Measurements from ENCODE around the gene SLC25A26. TPM values are rescaled to one million over a fixed set of nuclear protein-coding genes. Genes with fewer than 3 reads are reported as not detected.

SLC25A26 gene
- polyA plus RNA-seq, 2 donors, result 4.6 to 13.5 TPM

DNA sequence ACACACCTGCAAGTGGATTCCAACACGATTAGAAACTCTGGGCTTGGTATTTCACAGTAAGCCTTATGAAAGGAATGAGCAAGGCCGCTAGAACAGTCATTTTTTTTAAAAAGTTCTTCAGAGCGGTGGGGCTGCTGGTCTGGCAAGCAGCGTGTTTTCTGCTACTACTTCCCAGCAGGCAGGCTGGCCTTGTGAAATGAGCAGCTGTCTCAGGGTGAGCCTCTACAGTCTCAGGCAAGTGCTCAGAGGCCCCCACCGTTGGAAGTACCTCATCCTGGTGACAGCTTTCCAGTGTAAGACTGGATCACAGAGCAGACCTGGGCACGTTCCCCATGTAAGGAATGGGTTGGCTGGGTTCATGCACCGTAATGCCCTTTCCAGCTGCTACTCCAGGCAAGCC is 160.8 kb downstream of the SLC25A26 start:
- no peak overlapping the region for H3K4me3 ChIP-seq (ENCODE audit: low read depth in 1 of 2, low read length in 2 of 2)
- no peaks in the 10 kb centered on the region for H3K4me1 ChIP-seq (ENCODE audit: control insufficient read depth in 2 of 2, insufficient read depth in 2 of 2, low read length in 1 of 2)
- H3K36me3 ChIP-seq (ENCODE audit: control insufficient read depth in 2 of 2, insufficient read depth in 2 of 2, low read length in 1 of 2), result peaks cover 42 to 62% of the 10 kb centered on the region in 2 donors
- no peak overlapping the region for H3K27ac ChIP-seq (ENCODE audit: low read depth in 2 of 2, low read length in 1 of 2)
- peaks cover 0 to 5% of the 10 kb centered on the region in 2 donors for H3K9me3 ChIP-seq (ENCODE audit: control insufficient read depth in 2 of 2, insufficient read depth in 1 of 2, low read depth in 1 of 2, low read length in 1 of 2)
- H3K27me3 ChIP-seq (ENCODE audit: control insufficient read depth in 1 of 2, insufficient read depth in 2 of 2, low read length in 2 of 2), result no peaks in the 10 kb centered on the region
- 75 to 83% methylated on average over 7 of the region's 7 CpGs for WGBS, 2 donors

DNA sequence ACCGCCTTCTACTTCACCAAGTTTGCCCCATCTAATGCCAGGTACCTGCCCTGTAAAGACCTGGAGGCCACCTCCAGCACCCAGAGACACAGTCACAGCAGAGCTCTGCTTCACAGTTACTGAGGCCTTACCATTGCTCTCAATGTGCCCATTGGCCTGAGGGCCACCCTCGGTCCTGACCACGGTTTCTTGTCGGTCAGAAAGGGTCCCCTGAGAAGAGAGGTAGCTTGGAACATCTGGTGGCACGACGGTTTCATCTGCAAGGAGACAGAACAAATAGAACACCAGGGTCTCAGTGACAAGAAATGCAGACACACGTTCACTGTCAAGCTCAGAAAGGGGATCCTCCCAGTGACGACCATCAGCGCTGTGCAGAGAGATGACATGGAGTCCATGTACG is 161.3 kb downstream of the SLC25A26 start:
- Histone ChIP-seq H3K4me3 (ENCODE audit: low read depth in 1 of 2, low read length in 2 of 2) (no peak overlapping the region), H3K36me3 (ENCODE audit: control insufficient read depth in 2 of 2, insufficient read depth in 2 of 2, low read length in 1 of 2) (peaks cover 42 to 60% of the 10 kb centered on the region in 2 donors), H3K27ac (ENCODE audit: low read depth in 2 of 2, low read length in 1 of 2) (no peak overlapping the region), H3K9me3 (ENCODE audit: control insufficient read depth in 2 of 2, insufficient read depth in 1 of 2, low read depth in 1 of 2, low read length in 1 of 2) (peaks cover 0 to 5% of the 10 kb centered on the region in 2 donors), H3K27me3 (ENCODE audit: control insufficient read depth in 1 of 2, insufficient read depth in 2 of 2, low read length in 2 of 2) (no peaks in the 10 kb centered on the region), H3K4me1 (ENCODE audit: control insufficient read depth in 2 of 2, insufficient read depth in 2 of 2, low read length in 1 of 2) (no peaks in the 10 kb centered on the region)
- WGBS, 2 donors, result 94 to 96% methylated on average over 10 of the region's 10 CpGs

DNA sequence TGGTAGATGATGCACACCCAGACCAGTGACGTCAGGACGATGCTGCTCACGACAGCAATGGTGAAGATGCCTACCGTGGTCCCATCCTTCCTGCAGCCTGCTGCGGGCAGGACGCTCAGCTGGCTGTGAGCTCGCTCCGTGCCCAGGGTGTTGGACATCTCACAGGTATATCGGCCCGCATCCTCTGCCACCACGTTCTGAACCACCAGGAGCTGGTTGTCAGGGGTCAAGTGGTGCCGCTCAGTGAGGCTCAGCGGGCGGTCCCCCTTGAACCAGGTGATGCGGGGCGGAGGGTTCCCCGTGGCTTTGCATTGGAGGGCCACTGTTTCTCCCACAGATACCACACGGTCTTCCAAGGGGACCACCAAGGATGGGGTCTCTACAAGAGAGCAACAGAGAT is 162.2 kb downstream of the SLC25A26 start:
- Histone ChIP-seq H3K27me3 (ENCODE audit: control insufficient read depth in 1 of 2, insufficient read depth in 2 of 2, low read length in 2 of 2) (no peaks in the 10 kb centered on the region), H3K27ac (ENCODE audit: low read depth in 2 of 2, low read length in 1 of 2) (no peak overlapping the region), H3K9me3 (ENCODE audit: control insufficient read depth in 2 of 2, insufficient read depth in 1 of 2, low read depth in 1 of 2, low read length in 1 of 2) (peaks cover 0 to 5% of the 10 kb centered on the region in 2 donors), H3K4me3 (ENCODE audit: low read depth in 1 of 2, low read length in 2 of 2) (no peak overlapping the region), H3K4me1 (ENCODE audit: control insufficient read depth in 2 of 2, insufficient read depth in 2 of 2, low read length in 1 of 2) (no peaks in the 10 kb centered on the region), H3K36me3 (ENCODE audit: control insufficient read depth in 2 of 2, insufficient read depth in 2 of 2, low read length in 1 of 2) (peaks cover 35 to 58% of the 10 kb centered on the region in 2 donors)
- 94 to 97% methylated on average over 18 of the region's 18 CpGs for WGBS, 2 donors

DNA sequence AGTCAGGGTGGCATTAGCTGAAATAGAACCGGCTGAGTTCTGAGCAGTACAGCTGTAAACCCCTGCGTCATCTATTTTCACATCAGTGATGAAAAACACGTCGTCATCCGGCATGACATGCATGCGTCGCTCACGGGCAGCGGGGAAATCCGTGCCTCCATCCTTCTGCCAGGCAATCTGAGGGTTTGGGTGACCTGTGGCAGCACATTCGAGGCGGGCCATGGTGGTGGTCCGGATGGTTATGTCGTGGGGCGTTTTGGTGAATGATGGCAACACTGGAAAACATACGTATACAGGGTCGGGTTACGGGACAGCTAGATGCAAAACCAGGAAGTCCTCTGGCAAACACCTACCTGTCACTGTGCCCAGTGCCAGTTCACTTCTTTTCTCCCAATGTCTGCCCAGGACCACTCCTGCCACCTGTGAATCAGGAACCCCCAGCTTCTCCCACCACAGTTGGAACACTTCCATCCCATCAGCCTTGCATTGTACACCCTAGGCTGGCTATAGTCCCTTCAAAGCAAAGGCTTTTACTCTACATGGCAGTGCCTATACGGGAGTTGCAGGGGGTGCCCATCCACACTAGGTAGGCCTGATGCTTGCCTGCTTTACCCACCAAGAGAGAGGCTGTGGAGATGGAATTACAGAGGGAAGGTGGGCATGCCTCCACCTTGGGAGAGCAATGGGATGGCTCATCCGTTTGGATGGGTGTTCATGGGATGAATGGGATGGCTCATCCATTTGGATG is 163.4 kb downstream of the SLC25A26 start:
- WGBS, 2 donors, result 92 to 97% methylated on average over 20 of the region's 20 CpGs
- peaks cover 0 to 5% of the 10 kb centered on the region in 2 donors for H3K9me3 ChIP-seq (ENCODE audit: control insufficient read depth in 2 of 2, insufficient read depth in 1 of 2, low read depth in 1 of 2, low read length in 1 of 2)

DNA sequence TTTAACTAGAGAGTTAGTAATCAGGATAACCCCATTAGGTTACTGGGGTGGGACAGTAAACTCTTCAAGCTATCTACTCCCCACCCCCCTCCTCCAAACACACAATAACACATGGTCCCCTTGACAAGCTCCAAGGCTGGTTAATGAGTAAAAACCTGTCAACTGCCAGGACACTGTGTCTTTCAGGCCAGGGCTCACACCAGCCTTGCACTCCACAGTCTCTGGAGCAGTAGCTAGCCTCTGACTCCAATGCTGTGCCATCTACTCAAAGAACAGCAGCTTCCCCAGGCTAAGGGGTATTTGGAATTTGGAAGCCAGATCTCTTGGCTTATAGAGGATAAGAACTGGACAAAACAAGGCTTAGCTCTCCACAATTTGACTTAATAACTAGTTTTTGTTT is 164.3 kb downstream of the SLC25A26 start:
- Histone ChIP-seq H3K27ac (ENCODE audit: low read depth in 2 of 2, low read length in 1 of 2) (no peak overlapping the region), H3K9me3 (ENCODE audit: control insufficient read depth in 2 of 2, insufficient read depth in 1 of 2, low read depth in 1 of 2, low read length in 1 of 2) (peaks cover 0 to 5% of the 10 kb centered on the region in 2 donors), H3K4me3 (ENCODE audit: low read depth in 1 of 2, low read length in 2 of 2) (no peak overlapping the region), H3K36me3 (ENCODE audit: control insufficient read depth in 2 of 2, insufficient read depth in 2 of 2, low read length in 1 of 2) (peaks cover 29 to 52% of the 10 kb centered on the region in 2 donors), H3K4me1 (ENCODE audit: control insufficient read depth in 2 of 2, insufficient read depth in 2 of 2, low read length in 1 of 2) (no peaks in the 10 kb centered on the region), H3K27me3 (ENCODE audit: control insufficient read depth in 1 of 2, insufficient read depth in 2 of 2, low read length in 2 of 2) (no peaks in the 10 kb centered on the region)

More for the DNA sequence above, 163.4 kb downstream of the SLC25A26 start:
- Histone ChIP-seq H3K36me3 (ENCODE audit: control insufficient read depth in 2 of 2, insufficient read depth in 2 of 2, low read length in 1 of 2) (peaks cover 35 to 56% of the 10 kb centered on the region in 2 donors), H3K27me3 (ENCODE audit: control insufficient read depth in 1 of 2, insufficient read depth in 2 of 2, low read length in 2 of 2) (no peaks in the 10 kb centered on the region), H3K27ac (ENCODE audit: low read depth in 2 of 2, low read length in 1 of 2) (no peak overlapping the region), H3K4me3 (ENCODE audit: low read depth in 1 of 2, low read length in 2 of 2) (no peak overlapping the region), H3K4me1 (ENCODE audit: control insufficient read depth in 2 of 2, insufficient read depth in 2 of 2, low read length in 1 of 2) (no peaks in the 10 kb centered on the region)

DNA sequence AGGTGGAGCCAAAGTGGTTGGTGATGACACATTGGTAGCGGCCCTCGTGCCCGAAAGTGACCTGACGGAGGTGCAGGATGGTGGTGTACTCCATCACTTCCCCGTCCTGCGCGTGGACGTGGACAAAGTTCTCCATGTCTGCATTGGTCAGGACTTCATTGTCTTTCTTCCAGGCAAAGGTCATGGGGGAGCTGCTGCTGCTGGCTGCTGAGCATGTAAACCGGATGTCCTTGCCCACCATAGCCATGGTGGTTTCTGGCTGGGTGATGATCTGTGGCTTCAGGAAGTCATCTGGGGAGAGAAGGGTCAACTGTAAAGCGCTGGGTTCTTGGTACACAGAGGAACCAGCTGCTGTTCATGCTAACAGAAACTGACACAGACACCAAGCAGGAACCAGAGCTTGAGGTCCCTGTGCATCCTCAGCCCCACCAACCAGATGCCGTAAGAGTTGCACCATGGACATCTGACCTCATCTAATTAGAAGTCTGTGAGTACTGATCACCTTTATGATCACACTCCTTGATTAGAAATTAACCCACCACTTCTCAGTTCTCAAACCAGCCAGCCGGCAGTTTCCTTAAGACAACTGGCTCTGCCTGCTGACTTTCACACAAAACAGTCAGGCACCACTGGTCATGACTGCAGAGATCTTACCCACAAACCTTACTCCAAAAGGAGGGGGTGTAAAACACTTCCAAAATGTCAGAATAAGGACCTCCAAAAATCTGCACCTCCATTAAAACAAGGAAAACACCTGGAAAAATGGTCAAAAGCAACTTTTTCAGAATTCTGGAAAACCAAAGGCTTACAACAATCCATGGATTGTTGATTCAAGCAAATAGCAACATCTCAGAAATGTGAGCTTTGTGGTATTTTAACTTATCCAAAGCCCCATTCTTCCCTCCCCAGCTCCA is 165.5 kb downstream of the SLC25A26 start:
- Histone ChIP-seq H3K4me1 (ENCODE audit: control insufficient read depth in 2 of 2, insufficient read depth in 2 of 2, low read length in 1 of 2) (no peaks in the 10 kb centered on the region), H3K36me3 (ENCODE audit: control insufficient read depth in 2 of 2, insufficient read depth in 2 of 2, low read length in 1 of 2) (peaks cover 19 to 43% of the 10 kb centered on the region in 2 donors), H3K27me3 (ENCODE audit: control insufficient read depth in 1 of 2, insufficient read depth in 2 of 2, low read length in 2 of 2) (no peaks in the 10 kb centered on the region), H3K4me3 (ENCODE audit: low read depth in 1 of 2, low read length in 2 of 2) (no peak overlapping the region), H3K9me3 (ENCODE audit: control insufficient read depth in 2 of 2, insufficient read depth in 1 of 2, low read depth in 1 of 2, low read length in 1 of 2) (peaks cover 0 to 5% of the 10 kb centered on the region in 2 donors), H3K27ac (ENCODE audit: low read depth in 2 of 2, low read length in 1 of 2) (no peak overlapping the region)
- 94 to 96% methylated on average over 12 of the region's 12 CpGs for whole genome bisulfite sequencing, 2 donors

DNA sequence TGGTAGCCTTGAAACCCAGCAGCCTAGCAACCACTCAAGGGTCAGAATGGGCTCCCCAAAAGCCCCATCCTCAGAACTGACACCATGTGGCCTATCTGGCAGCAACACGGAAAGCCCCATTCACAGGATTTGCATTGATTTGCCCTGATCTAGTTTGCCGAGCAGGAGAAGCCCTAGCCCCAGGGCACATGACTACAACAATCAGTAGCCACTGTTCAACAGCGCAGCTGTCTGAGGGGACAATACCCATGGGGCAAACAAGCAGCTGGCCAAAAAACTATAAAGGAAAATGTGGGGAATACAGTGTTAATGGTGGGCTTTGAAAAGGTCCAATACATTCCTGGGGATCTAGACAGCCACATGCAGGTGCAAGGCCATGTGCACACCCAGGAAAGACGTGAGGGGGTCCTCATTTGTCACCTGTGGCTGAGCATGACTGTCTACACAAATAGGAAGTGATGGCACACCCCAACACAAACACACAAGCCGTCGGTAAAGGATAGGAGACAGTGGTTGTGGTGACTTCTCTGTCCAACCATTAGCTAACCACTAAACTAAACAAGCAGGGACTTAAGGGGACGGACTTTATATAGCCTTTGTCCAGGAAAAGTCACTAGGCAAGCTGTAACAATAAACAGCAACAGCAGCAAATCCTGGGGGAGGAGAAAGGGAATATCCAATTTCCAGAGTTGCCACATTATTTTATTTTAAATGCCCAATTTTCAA is 166.3 kb downstream of the SLC25A26 start:
- Histone ChIP-seq H3K27me3 (ENCODE audit: control insufficient read depth in 1 of 2, insufficient read depth in 2 of 2, low read length in 2 of 2) (no peaks in the 10 kb centered on the region), H3K36me3 (ENCODE audit: control insufficient read depth in 2 of 2, insufficient read depth in 2 of 2, low read length in 1 of 2) (peaks cover 14 to 36% of the 10 kb centered on the region in 2 donors), H3K4me1 (ENCODE audit: control insufficient read depth in 2 of 2, insufficient read depth in 2 of 2, low read length in 1 of 2) (no peaks in the 10 kb centered on the region), H3K4me3 (ENCODE audit: low read depth in 1 of 2, low read length in 2 of 2) (no peak overlapping the region), H3K9me3 (ENCODE audit: control insufficient read depth in 2 of 2, insufficient read depth in 1 of 2, low read depth in 1 of 2, low read length in 1 of 2) (peaks cover 0 to 5% of the 10 kb centered on the region in 2 donors), H3K27ac (ENCODE audit: low read depth in 2 of 2, low read length in 1 of 2) (no peak overlapping the region)
- WGBS, 2 donors, result 82 to 83% methylated on average over 7 of the region's 7 CpGs

DNA sequence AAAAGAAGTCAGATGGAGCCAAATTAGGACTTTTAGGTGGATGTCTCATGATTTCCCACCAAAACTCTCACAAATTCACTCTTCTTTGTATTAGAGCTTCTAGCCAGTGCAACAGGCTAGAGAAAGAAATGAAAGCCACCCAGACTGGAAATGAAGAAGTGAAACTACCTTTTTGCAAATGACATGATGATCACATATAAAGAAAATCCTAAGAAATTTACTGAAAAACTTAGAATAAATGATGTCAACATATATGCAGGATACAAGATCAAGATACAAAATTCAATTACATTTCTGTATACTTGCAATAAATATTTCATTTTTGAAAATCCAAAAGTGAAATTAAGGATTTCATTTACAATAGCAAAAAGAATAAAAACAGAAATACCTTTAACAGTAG is 169.2 kb downstream of the SLC25A26 start:
- peaks cover 0 to 2% of the 10 kb centered on the region in 2 donors for H3K9me3 ChIP-seq (ENCODE audit: control insufficient read depth in 2 of 2, insufficient read depth in 1 of 2, low read depth in 1 of 2, low read length in 1 of 2)
- no peaks in the 10 kb centered on the region for H3K27me3 ChIP-seq (ENCODE audit: control insufficient read depth in 1 of 2, insufficient read depth in 2 of 2, low read length in 2 of 2)
- no peak overlapping the region for H3K4me3 ChIP-seq (ENCODE audit: low read depth in 1 of 2, low read length in 2 of 2)
- H3K27ac ChIP-seq (ENCODE audit: low read depth in 2 of 2, low read length in 1 of 2), result no peak overlapping the region
- H3K36me3 ChIP-seq (ENCODE audit: control insufficient read depth in 2 of 2, insufficient read depth in 2 of 2, low read length in 1 of 2), result peaks cover 0 to 17% of the 10 kb centered on the region in 2 donors
- H3K4me1 ChIP-seq (ENCODE audit: control insufficient read depth in 2 of 2, insufficient read depth in 2 of 2, low read length in 1 of 2), result no peaks in the 10 kb centered on the region

DNA sequence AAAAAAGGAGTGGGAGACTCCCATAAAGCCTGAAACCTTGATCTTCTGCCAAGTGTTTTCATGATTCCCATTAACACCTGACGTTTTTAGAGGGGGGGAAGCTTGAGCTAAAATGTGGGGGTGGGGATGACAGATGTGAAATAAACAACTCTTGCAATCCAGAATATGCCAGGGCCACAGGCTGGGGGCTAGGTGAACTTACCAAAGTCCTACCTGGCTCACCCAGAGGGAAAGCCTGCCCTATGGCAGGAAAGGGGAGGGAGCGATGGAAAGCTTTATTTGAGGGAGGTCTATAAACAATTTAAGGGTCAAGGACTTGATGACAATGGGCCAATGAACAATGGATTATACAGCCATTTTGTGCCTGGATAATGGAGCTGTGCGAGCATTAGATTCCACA is 171.7 kb downstream of the SLC25A26 start:
- peaks cover 5 to 22% of the 10 kb centered on the region in 2 donors for H3K36me3 ChIP-seq (ENCODE audit: control insufficient read depth in 2 of 2, insufficient read depth in 2 of 2, low read length in 1 of 2)
- WGBS, 2 donors, result 76 to 78% methylated on average over 3 of the region's 3 CpGs
- no peak overlapping the region for H3K4me3 ChIP-seq (ENCODE audit: low read depth in 1 of 2, low read length in 2 of 2)
- no peak overlapping the region for H3K27ac ChIP-seq (ENCODE audit: low read depth in 2 of 2, low read length in 1 of 2)
- H3K27me3 ChIP-seq (ENCODE audit: control insufficient read depth in 1 of 2, insufficient read depth in 2 of 2, low read length in 2 of 2), result no peaks in the 10 kb centered on the region
- no peaks in the 10 kb centered on the region for H3K9me3 ChIP-seq (ENCODE audit: control insufficient read depth in 2 of 2, insufficient read depth in 1 of 2, low read depth in 1 of 2, low read length in 1 of 2)
- H3K4me1 ChIP-seq (ENCODE audit: control insufficient read depth in 2 of 2, insufficient read depth in 2 of 2, low read length in 1 of 2), result no peaks in the 10 kb centered on the region
